SU-DHL-6 (cell line): Measurements from ENCODE around the gene TMPRSS13.

Experiments used
- H2AFZ ChIP-seq: fragments of 200-600 bp; sonication (generic); 2 replicates; pipeline ENCODE4 v1.6.1; 2014; ENCODE audit warnings: low read depth, mild to moderate bottlenecking, moderate library complexity, mixed read lengths, antibody characterized with exemption, low read length; ENCODE audit not compliant: severe bottlenecking
- H3F3A ChIP-seq: fragments of 200-600 bp; shearing (Covaris generic); 2 replicates; pipeline ENCODE4 v1.6.0; 2016; ENCODE audit warnings: antibody characterized with exemption, mild to moderate bottlenecking; ENCODE audit not compliant: insufficient read depth
- H3K27ac ChIP-seq: fragments of 200-600 bp; sonication (generic); 2 replicates; pipeline ENCODE4 v1.5.1; 2016; ENCODE audit warnings: low read depth, mild to moderate bottlenecking, low read length, moderate library complexity, mixed read lengths
- H3K27me3 ChIP-seq: fragments of 200-600 bp; sonication (generic), shearing (Covaris generic); 2 replicates; pipeline ENCODE4 v1.6.0; 2014; ENCODE audit warnings: mild to moderate bottlenecking, low read length
- H3K36me3 ChIP-seq: fragments of 200-600 bp; sonication (generic); 2 replicates; pipeline ENCODE4 v1.6.1; 2014; ENCODE audit warnings: mild to moderate bottlenecking, low read length, mixed read lengths
- H3K4me2 ChIP-seq: fragments of 300-600, 200-600 bp; shearing (Covaris generic), sonication (generic); 2 replicates; pipeline ENCODE4 v1.6.0; 2014; ENCODE audit warnings: low read length, low read depth, mild to moderate bottlenecking; ENCODE audit not compliant: poor library complexity, severe bottlenecking
- H3K4me3 ChIP-seq: fragments of 200-600 bp; sonication (generic); 2 replicates; pipeline ENCODE4 v1.5.1; 2014; ENCODE audit warnings: antibody characterized with exemption, low read length, mild to moderate bottlenecking, mixed read lengths; ENCODE audit not compliant: insufficient read depth, poor library complexity, severe bottlenecking
- H3K79me2 ChIP-seq: fragments of 200-600 bp; sonication (generic); 2 replicates; pipeline ENCODE4 v1.6.1; 2014; ENCODE audit warnings: mild to moderate bottlenecking, low read length, moderate library complexity; ENCODE audit not compliant: insufficient read depth
- H3K9ac ChIP-seq: fragments of 200-600 bp; sonication (generic); 2 replicates; pipeline ENCODE4 v1.7.0; 2014; ENCODE audit warnings: mild to moderate bottlenecking, low read length
- H3K9me2 ChIP-seq: fragments of 200-600 bp; sonication (generic); replicated peaks from 2 replicates; pipeline ENCODE4 v1.6.1; 2014; ENCODE audit warnings: low read length; ENCODE audit not compliant: insufficient read depth
- H3K9me3 ChIP-seq: fragments of 200-600 bp; sonication (generic); 2 replicates; pipeline ENCODE4 v1.6.1; 2014; ENCODE audit warnings: low read length, mixed read lengths; ENCODE audit not compliant: insufficient read depth
- H4K20me1 ChIP-seq: fragments of 200-600 bp; sonication (generic); 2 replicates; pipeline ENCODE4 v1.6.1; 2014; ENCODE audit warnings: low read depth, mild to moderate bottlenecking, antibody characterized with exemption, low read length, moderate library complexity, mixed read lengths
- EZH2phosphoT487 ChIP-seq: fragments of 200-600 bp; sonication (generic), shearing (Covaris generic); conservative IDR thresholded peaks from 2 replicates; pipeline ENCODE4 v1.6.1; 2018; ENCODE audit warnings: mild to moderate bottlenecking, antibody characterized with exemption, low read length, moderate library complexity, mixed read lengths
- TF ChIP-seq, protein P1 (sequence below): fragments of 200-600 bp; sonication (generic); IDR thresholded peaks from one replicate; pipeline ENCODE4 v1.5.1; 2017; ENCODE audit warnings: antibody characterized with exemption, mild to moderate bottlenecking, low read length, moderate library complexity; ENCODE audit not compliant: insufficient read depth, poor library complexity, severe bottlenecking

The TMPRSS13 gene

GRCh38 chr11:117969160-117969991 lies 40.2 kb upstream of the TMPRSS13 start:
- Histone ChIP-seq H3K4me2 (no peak overlapping the region), H3K79me2 (no peaks in the 10 kb centered on the region), H2AFZ (no peak overlapping the region), H3K9ac (no peak overlapping the region), H3K27ac (no peak overlapping the region), H3F3A (0 out of 2 replicates have a peak, but pooled peaks cover 3% of the 10 kb centered on the region), H3K36me3 (no peaks in the 10 kb centered on the region), H4K20me1 (no peaks in the 10 kb centered on the region), H3K9me3 (no peaks in the 10 kb centered on the region), H3K27me3 (no peaks in the 10 kb centered on the region), H3K4me3 (no peak overlapping the region), H3K9me2 (no peaks in the 10 kb centered on the region)
- no peak for TF ChIP-seq EZH2phosphoT487
- TF ChIP-seq, protein P1, sequence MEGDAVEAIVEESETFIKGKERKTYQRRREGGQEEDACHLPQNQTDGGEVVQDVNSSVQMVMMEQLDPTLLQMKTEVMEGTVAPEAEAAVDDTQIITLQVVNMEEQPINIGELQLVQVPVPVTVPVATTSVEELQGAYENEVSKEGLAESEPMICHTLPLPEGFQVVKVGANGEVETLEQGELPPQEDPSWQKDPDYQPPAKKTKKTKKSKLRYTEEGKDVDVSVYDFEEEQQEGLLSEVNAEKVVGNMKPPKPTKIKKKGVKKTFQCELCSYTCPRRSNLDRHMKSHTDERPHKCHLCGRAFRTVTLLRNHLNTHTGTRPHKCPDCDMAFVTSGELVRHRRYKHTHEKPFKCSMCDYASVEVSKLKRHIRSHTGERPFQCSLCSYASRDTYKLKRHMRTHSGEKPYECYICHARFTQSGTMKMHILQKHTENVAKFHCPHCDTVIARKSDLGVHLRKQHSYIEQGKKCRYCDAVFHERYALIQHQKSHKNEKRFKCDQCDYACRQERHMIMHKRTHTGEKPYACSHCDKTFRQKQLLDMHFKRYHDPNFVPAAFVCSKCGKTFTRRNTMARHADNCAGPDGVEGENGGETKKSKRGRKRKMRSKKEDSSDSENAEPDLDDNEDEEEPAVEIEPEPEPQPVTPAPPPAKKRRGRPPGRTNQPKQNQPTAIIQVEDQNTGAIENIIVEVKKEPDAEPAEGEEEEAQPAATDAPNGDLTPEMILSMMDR = no peak

DNA sequence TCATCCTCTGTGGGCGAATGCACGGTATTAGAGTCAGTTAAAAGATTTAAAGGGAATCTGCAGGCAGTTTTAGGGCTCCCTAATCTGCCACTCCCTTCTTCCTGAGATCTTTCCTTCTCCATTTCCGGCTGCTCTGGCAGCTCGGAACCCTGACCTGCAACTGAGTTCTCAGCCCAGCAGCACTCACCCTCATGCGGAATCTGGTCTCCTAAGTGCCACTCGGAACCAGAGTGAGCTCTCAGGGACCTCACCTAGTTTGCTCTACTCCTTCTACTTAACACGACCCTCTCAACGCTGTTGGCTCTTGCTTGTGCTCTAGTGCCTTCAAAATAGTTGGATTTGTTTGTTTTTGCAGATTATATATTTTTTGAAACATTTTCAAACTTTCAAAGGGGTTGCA lies 37.7 kb upstream of the TMPRSS13 start:
- H3K27me3 ChIP-seq = no peaks in the 10 kb centered on the region
- H3K36me3 ChIP-seq = no peaks in the 10 kb centered on the region
- no peak overlapping the region for H3K4me2 ChIP-seq
- no peak overlapping the region for H2AFZ ChIP-seq
- TF ChIP-seq, protein P1 = no peak
- TF ChIP-seq EZH2phosphoT487 = no peak
- H3K79me2 ChIP-seq = no peaks in the 10 kb centered on the region
- H3K9me2 ChIP-seq = no peaks in the 10 kb centered on the region
- H4K20me1 ChIP-seq = no peaks in the 10 kb centered on the region
- no peak overlapping the region for H3K4me3 ChIP-seq
- no peaks in the 10 kb centered on the region for H3K9me3 ChIP-seq
- H3K9ac ChIP-seq = no peak overlapping the region
- H3F3A ChIP-seq = 0 out of 2 replicates have a peak, but pooled peaks cover 7% of the 10 kb centered on the region
- H3K27ac ChIP-seq = no peak overlapping the region

GRCh38 chr11:117962826-117963225 lies 33.6 kb upstream of the TMPRSS13 start:
- Histone ChIP-seq H3K4me3 (no peak overlapping the region), H3K79me2 (no peaks in the 10 kb centered on the region), H3F3A (0 out of 2 replicates have a peak, but pooled peaks cover 7% of the 10 kb centered on the region), H3K9ac (no peak overlapping the region), H3K9me2 (no peaks in the 10 kb centered on the region), H4K20me1 (no peaks in the 10 kb centered on the region), H3K9me3 (no peaks in the 10 kb centered on the region), H2AFZ (no peak overlapping the region), H3K36me3 (peaks cover 2% of the 10 kb centered on the region; the same call in 1 of the 2 replicates), H3K27ac (no peak overlapping the region), H3K27me3 (no peaks in the 10 kb centered on the region), H3K4me2 (no peak overlapping the region)
- no peak for TF ChIP-seq EZH2phosphoT487
- TF ChIP-seq, protein P1 = no peak
